LNCaP clone FGC (cell line): ENCODE results near the gene TYR.
A peak's percentile ranks its signal among the peaks of the same experiment; 100 is the strongest.
"Not testable (repeated sequence)": the region's sequence is repeated elsewhere in the genome, so short reads cannot be mapped to it uniquely, and the experiment has no call there.

Experiments used
- DNase-seq: peaks from one replicate; pipeline ENCODE4 v3.0.0-alpha.2; 2011; ENCODE audit warnings: low read depth
- H3K4me3 ChIP-seq: 2 replicates; pipeline ENCODE4 v1.5.1; 2011; ENCODE audit warnings: mild to moderate bottlenecking, low read depth, low read length, control low read depth
- CTCF ChIP-seq: IDR thresholded peaks from 2 replicates; pipeline ENCODE4 v1.5.1; 2012; ENCODE audit warnings: mild to moderate bottlenecking; ENCODE audit not compliant: control insufficient read depth, insufficient read depth; ENCODE audit errors: extremely low read depth

Gene TYR

DNA sequence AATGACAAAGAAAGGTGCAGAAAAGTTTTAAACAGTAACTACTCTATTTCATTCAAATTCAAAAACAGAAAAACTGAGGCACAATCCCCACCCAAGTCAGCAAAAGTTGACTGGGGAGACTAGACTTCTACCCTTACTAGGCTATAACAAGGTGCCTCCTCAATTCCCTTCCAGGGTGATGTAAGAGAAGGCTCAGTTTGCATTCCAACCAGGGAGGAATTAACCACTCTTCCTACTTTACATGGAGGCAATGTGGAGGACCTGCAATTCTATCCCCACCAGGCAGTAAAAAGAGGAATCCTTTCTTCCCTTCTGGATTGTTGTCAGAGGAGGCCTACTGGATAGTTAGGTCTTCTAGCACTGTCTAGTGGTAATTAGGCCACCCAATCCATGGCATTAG is 26.1 kb downstream of the TYR start:
- DNase-seq: no peak
- no peak for TF ChIP-seq CTCF
- H3K4me3 ChIP-seq: no peak overlapping the region

GRCh38 chr11:89205378-89205777 is 27.7 kb downstream of the TYR start:
- no peak overlapping the region for H3K4me3 ChIP-seq
- peak; percentile 34 for TF ChIP-seq CTCF
- no peak for DNase-seq

DNA sequence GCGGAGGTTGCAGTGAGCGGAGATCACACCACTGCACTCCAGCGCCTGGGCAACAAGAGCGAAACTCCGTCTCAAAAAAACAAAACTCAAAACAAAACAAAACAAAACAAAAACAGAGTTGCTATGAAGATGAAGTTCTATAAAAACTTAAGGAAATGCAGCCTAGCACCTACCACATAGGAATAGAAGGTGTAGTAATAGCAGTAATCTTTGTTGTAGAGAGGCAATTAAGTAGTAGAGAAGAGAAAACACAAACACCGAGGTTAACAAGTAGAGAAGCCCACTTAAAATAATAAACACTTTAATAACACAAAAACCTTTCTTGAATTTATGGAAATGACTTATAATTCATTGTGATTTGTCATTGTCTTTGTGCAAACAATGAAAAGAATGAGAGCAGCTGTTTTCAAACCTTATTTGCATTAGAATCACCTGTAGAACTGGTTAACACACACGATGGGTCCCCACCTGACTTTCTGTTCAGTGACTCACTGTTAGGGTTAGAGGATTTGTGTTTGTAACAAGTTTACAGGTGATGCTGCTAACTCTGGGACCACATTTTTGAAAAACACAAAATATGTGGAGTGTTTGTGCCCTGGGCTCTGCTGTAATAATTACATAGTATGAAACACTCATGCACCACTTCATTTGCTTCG is 43.1 kb downstream of the TYR start:
- no peak for DNase-seq
- TF ChIP-seq CTCF: no peak
- no peak overlapping the region for H3K4me3 ChIP-seq

DNA sequence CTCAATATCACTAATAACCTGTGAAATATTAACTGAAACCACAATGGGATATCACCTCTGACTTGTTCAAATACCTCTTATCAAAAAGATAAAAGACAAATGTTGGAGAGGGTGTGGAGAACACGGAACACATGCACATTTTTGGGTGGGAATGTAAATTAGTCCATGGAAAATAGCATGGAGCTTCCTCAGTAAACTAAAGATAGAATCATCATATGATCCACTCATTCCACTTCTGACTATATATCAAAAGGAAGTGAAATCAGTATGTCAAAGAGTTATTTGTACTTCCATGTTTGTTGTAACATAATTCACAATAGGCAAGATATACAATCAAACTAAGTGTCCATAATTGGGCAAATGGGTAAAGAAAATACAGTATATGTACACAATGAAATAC is 57.4 kb downstream of the TYR start:
- no peak for DNase-seq
- no peak for TF ChIP-seq CTCF
- H3K4me3 ChIP-seq: no peak overlapping the region

- no peak for DNase-seq
- H3K4me3 ChIP-seq: no peak overlapping the region
- TF ChIP-seq CTCF: no peak
Measured at GRCh38 chr11:89235976-89236375, 58.3 kb downstream of the TYR start.

DNA sequence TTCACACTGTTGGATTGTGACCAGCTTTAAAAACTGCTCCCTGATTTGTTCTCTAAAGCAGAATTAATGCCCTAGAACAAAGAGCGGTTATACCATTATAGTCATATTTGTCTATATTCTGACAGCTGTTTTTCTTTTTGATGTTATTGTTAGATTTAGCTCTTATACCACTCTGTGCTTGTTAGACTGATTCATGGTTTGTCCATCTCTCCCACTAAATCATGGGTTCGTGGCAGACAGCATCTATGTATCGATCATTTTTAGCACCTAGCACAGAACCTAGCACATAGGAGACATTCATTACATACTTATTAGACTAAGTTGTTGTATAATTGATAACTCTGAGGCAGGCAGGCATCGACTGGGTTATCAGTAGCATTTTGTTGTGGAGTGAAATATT is 69.3 kb downstream of the TYR start:
- DNase-seq, H3K4me3 ChIP-seq: not testable (repeated sequence)

DNA sequence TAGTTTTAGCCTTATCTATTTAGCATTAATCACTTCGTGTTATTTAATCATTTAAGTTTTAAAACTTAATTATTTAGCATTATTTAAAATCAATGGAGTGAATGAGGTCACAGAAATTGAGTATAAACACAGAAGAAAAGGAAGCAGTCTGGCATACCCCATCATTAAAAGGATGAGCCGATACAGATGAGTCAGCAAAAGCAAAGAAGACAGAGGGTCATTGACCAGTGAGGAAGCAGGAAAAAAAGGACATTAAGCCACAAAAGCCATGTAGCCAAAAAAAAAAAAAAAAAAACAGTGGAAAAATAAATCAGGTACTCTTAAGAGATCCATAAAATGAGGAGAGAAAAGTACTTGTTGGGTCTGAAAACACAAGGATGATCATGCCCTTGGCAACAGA is 71.5 kb downstream of the TYR start:
- no peak for TF ChIP-seq CTCF
- H3K4me3 ChIP-seq: no peak overlapping the region
- no peak for DNase-seq

GRCh38 chr11:89261483-89261882 is 83.8 kb downstream of the TYR start:
- H3K4me3 ChIP-seq, DNase-seq: not testable (repeated sequence)
